GM21576 (cell line): ENCODE results near the gene SLC10A3.

ENCODE experiments used
- ATAC-seq: cut with Tn5 transposase; IDR thresholded peaks from one replicate; pipeline ENCODE4 v1.9.1; 2021; ENCODE audit warnings: mild to moderate bottlenecking, moderate library complexity; ENCODE audit not compliant: unreplicated experiment

Gene SLC10A3

DNA sequence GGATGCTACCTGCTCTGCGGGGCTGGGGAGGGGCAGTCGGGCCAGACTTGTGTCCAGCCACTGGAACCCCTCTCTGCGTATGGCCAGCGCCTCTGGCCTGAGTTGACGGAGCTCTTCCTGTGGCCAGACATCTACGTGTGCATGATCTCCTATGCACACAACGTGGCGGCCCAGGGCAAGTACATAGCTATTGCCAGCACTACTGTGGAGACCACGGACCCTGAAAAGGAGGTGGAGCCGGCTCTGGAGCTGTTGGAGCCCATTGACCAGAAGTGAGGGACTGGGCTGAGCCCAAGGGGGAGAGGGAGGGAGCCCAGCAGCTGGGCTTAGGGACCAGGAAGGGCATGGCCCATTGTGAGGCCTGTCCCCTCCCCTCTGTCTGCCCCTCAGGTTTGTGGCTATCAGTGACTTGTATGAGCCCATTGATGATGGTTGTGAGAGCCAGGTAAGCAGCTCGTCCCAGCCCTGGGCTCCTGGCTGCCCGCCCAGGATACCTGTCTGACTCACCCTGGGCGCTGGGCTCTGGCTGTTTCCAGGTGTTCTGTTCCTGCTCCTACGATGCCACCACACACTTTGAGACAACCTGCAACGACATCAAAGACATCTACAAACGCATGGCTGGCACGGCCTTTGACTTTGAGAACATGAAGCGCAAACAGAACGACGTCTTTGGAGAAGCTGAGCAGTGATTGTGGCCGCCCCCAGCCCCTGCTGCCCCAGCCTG, 48.3 kb downstream of the SLC10A3 start:
- no peak for ATAC-seq

DNA sequence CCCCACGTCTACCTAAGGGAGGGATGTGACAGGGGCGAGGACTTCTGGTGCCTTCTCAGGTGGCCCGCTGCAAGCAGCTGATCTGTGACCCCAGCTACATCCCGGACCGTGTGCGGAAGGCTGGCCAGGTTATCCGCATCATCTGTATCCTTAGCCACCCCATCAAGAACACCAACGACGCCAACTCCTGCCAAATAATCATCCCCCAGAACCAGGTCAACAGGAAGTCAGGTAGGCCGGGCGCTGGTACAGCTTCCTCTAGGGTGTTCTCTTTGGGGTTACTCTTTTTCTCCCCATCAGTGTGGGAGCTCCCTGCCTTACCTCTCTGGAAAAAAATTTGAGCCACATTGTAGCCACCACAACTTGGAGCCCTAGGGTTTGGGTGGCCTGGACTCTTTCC, 48.9 kb downstream of the SLC10A3 start:
- ATAC-seq, result no peak

- no peak for ATAC-seq
Observed at GRCh38 chrX:154440623-154441357, 49.6 kb downstream of the SLC10A3 start.

DNA sequence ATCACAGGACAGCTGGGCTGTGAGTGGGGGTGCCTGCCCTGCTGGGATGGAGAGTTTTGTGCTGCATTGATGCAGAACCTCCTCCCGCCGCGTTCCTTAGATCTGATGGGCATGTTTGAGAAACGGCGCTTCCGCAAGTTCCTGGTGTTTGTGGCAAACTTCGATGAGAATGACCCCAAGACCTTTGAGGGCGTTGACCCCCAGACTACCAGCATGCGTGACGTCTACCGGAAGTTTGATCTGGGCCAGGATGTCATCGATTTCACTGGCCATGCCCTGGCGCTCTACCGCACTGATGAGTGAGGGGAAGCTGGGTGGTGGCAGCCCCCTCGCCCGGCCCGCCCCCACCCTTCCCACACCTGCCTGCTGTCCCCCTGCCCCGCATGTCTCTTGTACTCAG, 50.6 kb downstream of the SLC10A3 start:
- no peak for ATAC-seq

GRCh38 chrX:154437971-154438893, 52.2 kb downstream of the SLC10A3 start:
- ATAC-seq, result no peak
